Hepatocyte (in vitro differentiated cells): ENCODE data around the gene DHX58. TPM values are rescaled to one million over a fixed set of nuclear protein-coding genes. Genes with fewer than 3 reads are reported as not detected.

Source experiments
- DNase-seq: peaks from one replicate; pipeline ENCODE4 v3.0.0-alpha.2; 2016; ENCODE audit warnings: low spot score
- H2AFZ ChIP-seq: fragments of 200-600 bp; sonication (generic); 2 replicates; pipeline ENCODE4 v1.6.0; 2016; ENCODE audit warnings: antibody characterized with exemption, mild to moderate bottlenecking
- H3K27ac ChIP-seq: fragments of 200-600 bp; sonication (generic); 2 replicates; pipeline ENCODE4 v1.5.1; 2016; ENCODE audit warnings: mild to moderate bottlenecking
- H3K27me3 ChIP-seq: fragments of 200-600 bp; sonication (generic); 2 replicates; pipeline ENCODE4 v1.6.1; 2016
- H3K36me3 ChIP-seq: fragments of 200-600 bp; sonication (generic); replicated peaks from 2 replicates; pipeline ENCODE4 v1.5.1; 2016; ENCODE audit warnings: low read depth; ENCODE audit not compliant: insufficient read depth
- H3K4me1 ChIP-seq: fragments of 200-600 bp; sonication (generic); 2 replicates; pipeline ENCODE4 v1.5.1; 2016; ENCODE audit warnings: mild to moderate bottlenecking, moderate library complexity; ENCODE audit not compliant: insufficient read depth
- H3K4me2 ChIP-seq: fragments of 200-600 bp; sonication (generic); 2 replicates; pipeline ENCODE4 v1.6.0; 2016
- H3K4me3 ChIP-seq: fragments of 200-600 bp; sonication (generic); 2 replicates; pipeline ENCODE4 v1.5.1; 2016; ENCODE audit warnings: mild to moderate bottlenecking
- H3K79me2 ChIP-seq: fragments of 200-600 bp; sonication (generic); 2 replicates; pipeline ENCODE4 v1.6.0; 2017; ENCODE audit warnings: mild to moderate bottlenecking
- H3K9me2 ChIP-seq: fragments of 200-600 bp; sonication (generic); replicated peaks from 2 replicates; pipeline ENCODE4 v1.6.0; 2017; ENCODE audit warnings: mild to moderate bottlenecking; ENCODE audit not compliant: insufficient read depth
- H3K9me3 ChIP-seq: fragments of 200-600 bp; sonication (generic); 2 replicates; pipeline ENCODE4 v1.5.1; 2016; ENCODE audit warnings: low read depth, mild to moderate bottlenecking
- H4K20me1 ChIP-seq: fragments of 200-600 bp; sonication (generic); 2 replicates; pipeline ENCODE4 v1.6.0; 2016; ENCODE audit warnings: mild to moderate bottlenecking; ENCODE audit not compliant: insufficient read depth, poor library complexity, severe bottlenecking
- CTCF ChIP-seq: fragments of 200-600 bp; sonication (generic); IDR thresholded peaks from 2 replicates; pipeline ENCODE4 v1.5.1; 2016; ENCODE audit warnings: antibody characterized with exemption, mild to moderate bottlenecking; ENCODE audit not compliant: poor library complexity
- EZH2 ChIP-seq: fragments of 200-600 bp; sonication (generic); IDR thresholded peaks from 2 replicates; pipeline ENCODE4 v1.6.1; 2016; ENCODE audit warnings: antibody characterized with exemption, mild to moderate bottlenecking, borderline replicate concordance
- EZH2phosphoT487 ChIP-seq: fragments of 200-600 bp; sonication (generic); IDR thresholded peaks from one replicate; pipeline ENCODE4 v1.6.1; 2018; ENCODE audit warnings: antibody characterized with exemption, mild to moderate bottlenecking, low read depth, moderate library complexity; ENCODE audit not compliant: unreplicated experiment, severe bottlenecking
- WGBS: methylation state at CpG from one replicate; pipeline ENCODE4 v1.1.6; 2016; ENCODE audit warnings: low lambda C conversion rate; ENCODE audit errors: missing lambda C conversion rate; 5-methylcytosine and 5-hydroxymethylcytosine counted together
- polyA plus RNA-seq: library from polyadenylated mRNA; unstranded; fragments of >200 nt; fragmentation: Nextera tagmentation; extraction: Ambion mirVana; gene quantifications from 2 replicates; pipeline ENCODE4 v1.2.1, GENCODE V29; 2016
- total RNA-seq: library from RNA; depleted of rRNA; stranded (reverse); fragments of >200 nt; gene quantifications from 2 replicates; pipeline ENCODE4 v1.2.3, GENCODE V29; 2014

DHX58 gene
- total RNA-seq: 1.6 and 3.6 TPM in 2 replicates
- polyA plus RNA-seq: 1.4 and 2.2 TPM in 2 replicates

DNA sequence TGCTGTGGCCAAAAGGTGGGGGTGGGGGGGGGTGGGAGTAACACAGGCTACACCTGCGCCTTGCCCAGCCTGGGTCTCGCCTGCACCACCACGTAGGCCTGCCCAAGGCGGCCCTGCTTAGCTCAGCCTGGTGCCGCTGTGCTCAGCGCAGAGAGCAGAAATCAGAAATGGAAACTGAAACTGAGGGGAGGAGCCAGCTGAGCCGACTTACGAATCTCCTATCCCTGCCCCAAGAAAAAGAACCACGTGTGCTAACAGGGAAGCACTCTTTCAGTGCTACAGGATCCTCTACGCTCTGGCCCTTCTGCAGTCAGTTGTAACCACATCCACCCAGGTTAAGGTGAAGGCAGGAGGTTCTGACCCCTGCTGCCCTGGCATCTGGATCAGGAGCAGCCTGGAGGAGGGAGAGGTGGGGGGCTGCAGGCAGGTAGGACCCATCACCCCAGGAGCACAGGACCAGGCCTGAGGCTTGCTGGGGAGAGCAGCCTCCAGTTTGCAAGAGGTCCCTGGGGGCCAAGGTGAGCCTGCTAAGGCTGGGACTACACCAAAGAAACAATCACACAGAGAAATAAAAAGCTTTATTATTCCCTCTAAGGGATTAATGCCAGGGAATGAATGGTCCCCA lies at the start of gene DHX58:
Gene DHX58 (minus strand): TSS at position 163 of the 625 bp plus-strand sequence. CDS start 822 bp downstream, outside the sequence.
- no peaks in the 10 kb centered on the region for H4K20me1 ChIP-seq
- H3K27ac ChIP-seq: peak within 1 kb of the TSS; percentile 59
- no peaks in the 10 kb centered on the region for H3K27me3 ChIP-seq
- H2AFZ ChIP-seq: no peak within 1 kb of the TSS
- peak within 1 kb of the TSS; percentile 68 for H3K4me2 ChIP-seq
- no peaks in the 10 kb centered on the region for H3K9me2 ChIP-seq
- no peaks in the 10 kb centered on the region for H3K4me1 ChIP-seq
- no peak within 1 kb of the TSS for H3K4me3 ChIP-seq
- no peaks in the 10 kb centered on the region for H3K36me3 ChIP-seq
- no peaks in the 10 kb centered on the region for H3K9me3 ChIP-seq
- TF ChIP-seq CTCF (no peak), EZH2phosphoT487 (no peak), EZH2 (no peak)
- no peaks in the 10 kb centered on the region for H3K79me2 ChIP-seq
- peak; percentile 71 for DNase-seq
- WGBS: 61% methylated on average over 10 of the region's 10 CpGs

GRCh38 chr17:42160531-42160910 lies 48.0 kb upstream of the DHX58 start:
- H3K27ac ChIP-seq: no peak overlapping the region
- H3K9me2 ChIP-seq: no peaks in the 10 kb centered on the region
- no peaks in the 10 kb centered on the region for H4K20me1 ChIP-seq
- WGBS: 94% methylated on average over 7 of the region's 7 CpGs
- no peak overlapping the region for H2AFZ ChIP-seq
- no peaks in the 10 kb centered on the region for H3K4me1 ChIP-seq
- H3K4me3 ChIP-seq: no peak overlapping the region
- no peaks in the 10 kb centered on the region for H3K36me3 ChIP-seq
- no peaks in the 10 kb centered on the region for H3K9me3 ChIP-seq
- H3K4me2 ChIP-seq: no peak overlapping the region
- no peaks in the 10 kb centered on the region for H3K27me3 ChIP-seq
- no peak for TF ChIP-seq CTCF
- TF ChIP-seq EZH2phosphoT487: no peak
- TF ChIP-seq EZH2: no peak
- no peaks in the 10 kb centered on the region for H3K79me2 ChIP-seq
- no peak for DNase-seq

GRCh38 chr17:42159796-42160530 lies 47.4 kb upstream of the DHX58 start:
- H2AFZ ChIP-seq: no peak overlapping the region
- H3K4me1 ChIP-seq: no peaks in the 10 kb centered on the region
- H3K4me2 ChIP-seq: no peak overlapping the region
- no peaks in the 10 kb centered on the region for H3K9me2 ChIP-seq
- no peak overlapping the region for H3K4me3 ChIP-seq
- 89% methylated on average over 14 of the region's 14 CpGs for WGBS
- no peaks in the 10 kb centered on the region for H3K79me2 ChIP-seq
- no peak for DNase-seq
- no peak overlapping the region for H3K27ac ChIP-seq
- TF ChIP-seq CTCF: no peak
- no peak for TF ChIP-seq EZH2phosphoT487
- no peak for TF ChIP-seq EZH2
- H3K9me3 ChIP-seq: no peaks in the 10 kb centered on the region
- no peaks in the 10 kb centered on the region for H3K36me3 ChIP-seq
- H4K20me1 ChIP-seq: no peaks in the 10 kb centered on the region
- no peaks in the 10 kb centered on the region for H3K27me3 ChIP-seq
